ENCODE results near the gene CNTNAP2. TPM values are rescaled to one million over a fixed set of nuclear protein-coding genes. Genes with fewer than 3 reads are reported as not detected.
"Not testable (repeated sequence)": the region's sequence is repeated elsewhere in the genome, so short reads cannot be mapped to it uniquely, and the experiment has no call there.

The CNTNAP2 gene
- total and polyA plus RNA-seq, 9 donors, result 8.3 to 18.8 (median 10.4) TPM

DNA sequence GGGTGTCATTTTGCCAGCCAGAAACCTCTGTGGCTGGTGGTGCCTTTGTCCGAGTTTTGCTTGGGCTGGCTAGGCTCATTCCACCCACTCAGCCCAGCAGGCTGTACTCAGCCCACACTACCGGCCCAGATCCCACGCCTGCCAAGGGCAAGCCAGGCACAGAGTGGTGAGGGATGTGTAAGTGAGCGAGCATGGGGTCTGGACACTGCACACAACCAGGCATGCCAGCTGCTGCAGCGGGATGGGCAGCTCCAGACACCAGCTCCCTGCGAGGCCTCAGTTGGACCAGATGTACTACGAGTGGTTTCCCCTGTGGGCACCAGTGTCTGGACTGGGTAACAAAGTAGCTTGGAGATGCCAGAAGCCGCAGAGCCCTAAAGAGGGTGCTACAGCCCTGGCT lies 2339.8 kb downstream of the CNTNAP2 start:
- Histone ChIP-seq H3K4me1 (ENCODE audit: control insufficient read depth, insufficient read depth, low read length) (no peaks in the 10 kb centered on the region), H3K9me3 (replicated peaks; ENCODE audit: control insufficient read depth, low read depth, low read length) (no peaks in the 10 kb centered on the region), H3K4me3 (ENCODE audit: low read length) (no peak overlapping the region), H3K27me3 (ENCODE audit: control insufficient read depth, insufficient read depth, low read length) (no peaks in the 10 kb centered on the region), H3K27ac (ENCODE audit: low read length) (no peak overlapping the region), H3K36me3 (ENCODE audit: control insufficient read depth, insufficient read depth, low read length) (no peaks in the 10 kb centered on the region)
- 91% methylated on average over 6 of the region's 8 CpGs for WGBS (ENCODE audit: insufficient coverage)
- DNase-seq, result no peak

GRCh38 chr7:148457310-148457921 lies 2340.8 kb downstream of the CNTNAP2 start:
- DNase-seq, result no peak
- no peak overlapping the region for H3K27ac ChIP-seq (ENCODE audit: low read length)
- 96% methylated on average over 7 of the region's 10 CpGs for WGBS (ENCODE audit: insufficient coverage)
- no peaks in the 10 kb centered on the region for H3K27me3 ChIP-seq (ENCODE audit: control insufficient read depth, insufficient read depth, low read length)
- H3K9me3 ChIP-seq (replicated peaks; ENCODE audit: control insufficient read depth, low read depth, low read length), result no peaks in the 10 kb centered on the region
- H3K4me3 ChIP-seq (ENCODE audit: low read length), result no peak overlapping the region
- H3K36me3 ChIP-seq (ENCODE audit: control insufficient read depth, insufficient read depth, low read length), result no peaks in the 10 kb centered on the region
- no peaks in the 10 kb centered on the region for H3K4me1 ChIP-seq (ENCODE audit: control insufficient read depth, insufficient read depth, low read length)

GRCh38 chr7:148458263-148458662 lies 2341.7 kb downstream of the CNTNAP2 start:
- no peaks in the 10 kb centered on the region for H3K36me3 ChIP-seq (ENCODE audit: control insufficient read depth, insufficient read depth, low read length)
- no peak overlapping the region for H3K27ac ChIP-seq (ENCODE audit: low read length)
- no peak overlapping the region for H3K4me3 ChIP-seq (ENCODE audit: low read length)
- no peaks in the 10 kb centered on the region for H3K27me3 ChIP-seq (ENCODE audit: control insufficient read depth, insufficient read depth, low read length)
- no peak for DNase-seq
- no peaks in the 10 kb centered on the region for H3K4me1 ChIP-seq (ENCODE audit: control insufficient read depth, insufficient read depth, low read length)
- no peaks in the 10 kb centered on the region for H3K9me3 ChIP-seq (replicated peaks; ENCODE audit: control insufficient read depth, low read depth, low read length)

DNA sequence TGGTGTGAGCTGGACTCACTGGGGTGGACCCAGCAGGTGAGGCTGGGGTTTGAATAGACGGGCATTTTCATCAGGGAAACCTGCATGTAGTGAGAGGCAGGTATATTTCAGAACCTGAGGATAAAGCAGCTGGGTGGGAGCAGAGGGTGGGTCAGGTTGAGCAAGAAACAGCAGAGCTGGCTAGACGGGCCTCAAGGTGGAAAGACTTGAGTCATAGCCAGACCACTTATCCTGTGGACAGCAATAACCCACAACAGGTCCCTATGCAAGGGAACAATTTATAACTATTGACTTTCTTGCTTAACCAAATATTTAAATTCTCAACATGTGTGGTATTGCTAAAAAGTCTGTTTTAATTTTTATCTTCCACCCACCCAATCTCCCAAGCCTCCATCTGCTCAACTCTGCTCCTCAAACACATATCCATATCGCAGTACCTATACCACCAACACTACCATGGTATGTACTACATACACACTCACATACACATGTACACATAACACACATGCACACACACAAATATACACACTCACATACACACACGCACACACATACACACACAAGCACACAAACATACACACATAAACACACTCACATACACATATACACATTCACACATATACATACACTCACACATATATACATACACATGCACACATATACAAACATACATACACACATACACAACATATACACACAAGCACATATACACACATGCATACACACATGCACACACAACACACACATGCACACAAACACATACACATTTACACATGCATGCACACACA lies 2345.0 kb downstream of the CNTNAP2 start:
- H3K27ac ChIP-seq (ENCODE audit: low read length), result no peak overlapping the region
- DNase-seq, result no peak
- no peaks in the 10 kb centered on the region for H3K36me3 ChIP-seq (ENCODE audit: control insufficient read depth, insufficient read depth, low read length)
- 80% methylated on average over 4 of the region's 4 CpGs for WGBS (ENCODE audit: insufficient coverage)
- H3K4me1 ChIP-seq (ENCODE audit: control insufficient read depth, insufficient read depth, low read length), result no peaks in the 10 kb centered on the region
- H3K9me3 ChIP-seq (replicated peaks; ENCODE audit: control insufficient read depth, low read depth, low read length), result no peaks in the 10 kb centered on the region
- H3K4me3 ChIP-seq (ENCODE audit: low read length), result no peak overlapping the region
- H3K27me3 ChIP-seq (ENCODE audit: control insufficient read depth, insufficient read depth, low read length), result no peaks in the 10 kb centered on the region

DNA sequence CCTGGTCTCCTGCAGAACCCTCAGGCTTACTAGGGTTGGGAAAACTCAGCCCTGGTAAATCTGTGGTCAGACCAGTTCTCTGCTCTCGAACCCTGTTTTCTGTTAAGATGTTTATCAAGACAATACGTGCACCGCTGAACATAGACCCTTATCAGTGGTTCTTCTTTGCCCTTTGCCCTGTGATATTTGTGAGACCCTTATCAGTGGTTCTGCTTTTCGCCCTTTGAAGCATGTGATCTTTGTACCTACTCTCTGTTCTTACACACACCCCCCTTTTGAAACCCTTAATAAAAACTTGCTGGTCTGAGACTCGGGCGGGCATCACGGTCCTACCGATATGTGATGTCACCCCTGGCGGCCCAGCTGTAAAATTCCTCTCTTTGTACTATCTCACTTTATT lies 2346.2 kb downstream of the CNTNAP2 start:
- H3K4me3 ChIP-seq (ENCODE audit: low read length); H3K4me1 ChIP-seq (ENCODE audit: control insufficient read depth, insufficient read depth, low read length); H3K36me3 ChIP-seq (ENCODE audit: control insufficient read depth, insufficient read depth, low read length); DNase-seq; H3K27ac ChIP-seq (ENCODE audit: low read length); H3K27me3 ChIP-seq (ENCODE audit: control insufficient read depth, insufficient read depth, low read length); H3K9me3 ChIP-seq (replicated peaks; ENCODE audit: control insufficient read depth, low read depth, low read length): not testable (repeated sequence)
- WGBS (ENCODE audit: insufficient coverage), result 85% methylated on average over 6 of the region's 9 CpGs

DNA sequence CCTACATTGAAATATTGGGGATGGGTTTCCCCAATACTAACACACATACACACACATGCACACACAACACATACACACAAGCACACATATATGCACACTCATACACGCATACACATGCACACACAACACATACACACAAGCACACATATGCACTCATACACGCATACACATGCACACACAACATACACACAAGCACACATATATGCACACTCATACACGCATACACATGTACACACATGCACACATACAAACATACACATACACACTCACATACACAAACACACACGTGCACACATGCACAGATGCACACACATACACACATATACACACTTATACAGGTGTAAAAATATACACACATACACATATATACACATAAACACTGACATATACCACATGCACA lies 2346.6 kb downstream of the CNTNAP2 start:
- Histone ChIP-seq H3K27ac (ENCODE audit: low read length) (no peak overlapping the region), H3K9me3 (replicated peaks; ENCODE audit: control insufficient read depth, low read depth, low read length) (no peaks in the 10 kb centered on the region), H3K4me1 (ENCODE audit: control insufficient read depth, insufficient read depth, low read length) (no peaks in the 10 kb centered on the region), H3K4me3 (ENCODE audit: low read length) (no peak overlapping the region), H3K36me3 (ENCODE audit: control insufficient read depth, insufficient read depth, low read length) (no peaks in the 10 kb centered on the region), H3K27me3 (ENCODE audit: control insufficient read depth, insufficient read depth, low read length) (no peaks in the 10 kb centered on the region)
- WGBS (ENCODE audit: insufficient coverage), result 89% methylated on average over 4 of the region's 4 CpGs
- DNase-seq, result no peak

DNA sequence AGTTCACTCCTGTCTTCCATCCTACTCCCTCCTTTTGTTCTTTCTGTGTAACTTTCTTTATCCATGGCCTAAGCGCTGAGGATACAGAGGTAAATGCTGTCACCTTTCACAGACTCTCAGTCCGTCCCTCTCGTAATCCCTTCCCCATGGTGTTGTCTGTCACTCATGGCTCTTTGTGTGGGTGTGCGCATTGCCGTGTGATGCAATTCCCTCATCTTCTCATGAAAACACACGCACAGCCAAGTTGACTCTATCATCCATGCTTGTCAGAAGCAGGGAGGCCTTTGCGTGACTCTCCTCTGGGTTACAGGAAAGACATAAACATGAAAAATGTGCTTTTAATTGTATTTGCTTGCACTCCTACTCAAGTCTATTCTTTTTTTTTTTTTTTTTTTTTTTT lies 2348.3 kb downstream of the CNTNAP2 start:
- H3K27ac ChIP-seq (ENCODE audit: low read length), result no peak overlapping the region
- no peaks in the 10 kb centered on the region for H3K27me3 ChIP-seq (ENCODE audit: control insufficient read depth, insufficient read depth, low read length)
- WGBS (ENCODE audit: insufficient coverage), result no CpG with 5 or more reads among the region's 7 CpGs
- no peaks in the 10 kb centered on the region for H3K36me3 ChIP-seq (ENCODE audit: control insufficient read depth, insufficient read depth, low read length)
- no peak overlapping the region for H3K4me3 ChIP-seq (ENCODE audit: low read length)
- no peaks in the 10 kb centered on the region for H3K4me1 ChIP-seq (ENCODE audit: control insufficient read depth, insufficient read depth, low read length)
- DNase-seq, result no peak
- no peaks in the 10 kb centered on the region for H3K9me3 ChIP-seq (replicated peaks; ENCODE audit: control insufficient read depth, low read depth, low read length)

DNA sequence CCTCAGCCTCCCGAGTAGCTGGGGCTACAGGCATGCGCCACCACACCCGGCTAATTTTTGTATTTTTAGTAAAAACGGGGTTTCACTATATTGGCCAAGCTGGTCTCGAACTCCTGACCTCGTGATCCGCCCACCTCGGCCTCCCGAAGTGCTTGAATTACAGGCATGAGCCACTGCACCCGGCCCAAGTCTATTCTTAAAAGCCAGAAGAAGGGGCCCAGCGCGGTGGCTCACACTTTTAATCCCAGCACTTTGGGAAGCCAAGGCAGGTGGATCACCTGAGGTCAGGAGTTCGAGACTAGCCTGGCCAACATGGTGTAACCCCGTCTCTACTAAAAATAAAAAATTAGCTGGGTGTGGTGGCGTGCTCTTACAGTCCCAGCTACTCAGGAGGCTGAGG lies 2348.8 kb downstream of the CNTNAP2 start:
- not testable (repeated sequence) for H3K27ac ChIP-seq (ENCODE audit: low read length); H3K4me3 ChIP-seq (ENCODE audit: low read length); H3K9me3 ChIP-seq (replicated peaks; ENCODE audit: control insufficient read depth, low read depth, low read length); H3K36me3 ChIP-seq (ENCODE audit: control insufficient read depth, insufficient read depth, low read length); H3K4me1 ChIP-seq (ENCODE audit: control insufficient read depth, insufficient read depth, low read length); H3K27me3 ChIP-seq (ENCODE audit: control insufficient read depth, insufficient read depth, low read length); DNase-seq
- WGBS (ENCODE audit: insufficient coverage), result 94% methylated on average over 11 of the region's 15 CpGs

DNA sequence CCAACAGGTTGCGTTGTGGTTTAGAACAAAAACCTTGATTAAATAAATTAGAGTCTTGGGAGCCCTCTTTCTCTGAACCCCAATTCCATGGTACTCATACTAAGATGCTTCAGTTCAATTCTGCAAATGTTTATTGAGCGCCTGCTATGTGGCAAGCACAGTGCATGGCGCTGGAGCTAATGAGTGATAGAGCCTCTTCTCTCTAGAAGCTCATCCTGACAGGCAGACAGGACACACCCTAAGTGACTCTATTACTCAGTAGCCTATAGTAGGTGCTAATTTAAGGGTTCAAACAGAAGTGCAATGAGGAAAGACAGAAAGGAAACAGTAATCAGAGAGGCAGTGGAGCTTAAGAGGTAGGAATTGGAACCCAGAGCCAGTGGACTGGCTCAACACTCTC lies 2349.5 kb downstream of the CNTNAP2 start:
- Histone ChIP-seq H3K4me3 (ENCODE audit: low read length) (no peak overlapping the region), H3K9me3 (replicated peaks; ENCODE audit: control insufficient read depth, low read depth, low read length) (no peaks in the 10 kb centered on the region), H3K27me3 (ENCODE audit: control insufficient read depth, insufficient read depth, low read length) (no peaks in the 10 kb centered on the region), H3K36me3 (ENCODE audit: control insufficient read depth, insufficient read depth, low read length) (no peaks in the 10 kb centered on the region), H3K27ac (ENCODE audit: low read length) (no peak overlapping the region), H3K4me1 (ENCODE audit: control insufficient read depth, insufficient read depth, low read length) (no peaks in the 10 kb centered on the region)
- 50% methylated on average over 1 of the region's 3 CpGs for WGBS (ENCODE audit: insufficient coverage)
- DNase-seq, result no peak

GRCh38 chr7:148468700-148469098 lies 2352.1 kb downstream of the CNTNAP2 start:
- peaks cover 5% of the 10 kb centered on the region for H3K4me1 ChIP-seq (ENCODE audit: control insufficient read depth, insufficient read depth, low read length)

More at GRCh38 chr7:148468700-148469098, 2352.1 kb downstream of the CNTNAP2 start:
- Histone ChIP-seq H3K27me3 (ENCODE audit: control insufficient read depth, insufficient read depth, low read length) (no peaks in the 10 kb centered on the region), H3K27ac (ENCODE audit: low read length) (no peak overlapping the region), H3K4me3 (ENCODE audit: low read length) (no peak overlapping the region), H3K9me3 (replicated peaks; ENCODE audit: control insufficient read depth, low read depth, low read length) (no peaks in the 10 kb centered on the region), H3K36me3 (ENCODE audit: control insufficient read depth, insufficient read depth, low read length) (no peaks in the 10 kb centered on the region)
- no peak for DNase-seq
- 84% methylated on average over 5 of the region's 7 CpGs for WGBS (ENCODE audit: insufficient coverage)
